SK-MEL-5 (cell line): ENCODE data around the gene CYP1A2. TPM values are rescaled to one million over a fixed set of nuclear protein-coding genes. Genes with fewer than 3 reads are reported as not detected.
"Not testable (repeated sequence)": the region's sequence is repeated elsewhere in the genome, so short reads cannot be mapped to it uniquely, and the experiment has no call there.

Experiments
- DNase-seq: peaks from one replicate; pipeline ENCODE4 v3.0.0-alpha.2; 2016; ENCODE audit warnings: low read depth, low spot score
- in situ Hi-C: cut with HindIII; loops from 2 replicates; pipeline ENCODE4 v1.10.0; 2016; ENCODE audit warnings: low sequenced_read_pairs, high pct_unique_total_duplicates, low pct_unique_long_range_greater_than_20kb
- total RNA-seq: library from RNA; depleted of rRNA; stranded (reverse); fragments of >200 nt; shearing (Covaris generic); gene quantifications from 2 replicates; pipeline ENCODE4 v1.2.3, GENCODE V29; 2014

CYP1A2 gene
- total RNA-seq, 1 experiment from 2014 or later, result not detected

GRCh38 chr15:74730619-74731316 is 17.9 kb upstream of the CYP1A2 start:
- in situ Hi-C loops, result no loop called here
- DNase-seq, result no peak

GRCh38 chr15:74732846-74733245 is 15.8 kb upstream of the CYP1A2 start:
- in situ Hi-C loops, result no loop called here
- no peak for DNase-seq

- in situ Hi-C loops, result no loop called here
- no peak for DNase-seq
Measured at GRCh38 chr15:74733269-74733668, 15.4 kb upstream of the CYP1A2 start.

- in situ Hi-C loops, result no loop called here
- DNase-seq, result no peak
Measured at GRCh38 chr15:74735305-74735704, 13.3 kb upstream of the CYP1A2 start.

GRCh38 chr15:74738239-74738638 is 10.4 kb upstream of the CYP1A2 start:
- peak; percentile 49 for DNase-seq
- in situ Hi-C loops, result not testable (repeated sequence)

GRCh38 chr15:74742422-74742821 is 6.2 kb upstream of the CYP1A2 start:
- in situ Hi-C loops, result no loop called here
- no peak for DNase-seq

- peak; percentile 39 for DNase-seq
Measured at GRCh38 chr15:74746389-74746788, 2.3 kb upstream of the CYP1A2 start.

GRCh38 chr15:74749832-74750231 is 1.2 kb downstream of the CYP1A2 start:
- no peak for DNase-seq
- in situ Hi-C loops, result loop anchor here (10.0 to 25.0 kb wide), 2 partner anchors 115 to 212 kb away; partner anchors contain the start of gene RPP25

More at GRCh38 chr15:74746389-74746788, 2.3 kb upstream of the CYP1A2 start:
- in situ Hi-C loops, result no loop called here

GRCh38 chr15:74750751-74751150 is 2.1 kb downstream of the CYP1A2 start:
- in situ Hi-C loops, result loop anchor here (10.0 to 25.0 kb wide), 2 partner anchors 116 to 212 kb away; partner anchors contain the start of gene RPP25
- no peak for DNase-seq

GRCh38 chr15:74752011-74752410 is 3.4 kb downstream of the CYP1A2 start:
- in situ Hi-C loops, result loop anchor here (10.0 to 25.0 kb wide), 2 partner anchors 117 to 210 kb away; partner anchors contain the start of gene RPP25
- no peak for DNase-seq

- in situ Hi-C loops, result loop anchor here (10.0 to 25.0 kb wide), 2 partner anchors 118 to 210 kb away; partner anchors contain the start of gene RPP25
Measured at GRCh38 chr15:74752531-74752930, 3.9 kb downstream of the CYP1A2 start.

GRCh38 chr15:74754593-74755215 is 6.1 kb downstream of the CYP1A2 start:
- in situ Hi-C loops, result loop anchor here (10.0 to 25.0 kb wide), 2 partner anchors 120 to 208 kb away; partner anchors contain the start of gene RPP25
- DNase-seq, result no peak

More at GRCh38 chr15:74752531-74752930, 3.9 kb downstream of the CYP1A2 start:
- DNase-seq, result no peak

GRCh38 chr15:74758736-74759135 is 10.1 kb downstream of the CYP1A2 start:
- in situ Hi-C loops, result loop anchor here (10.0 to 25.0 kb wide), 2 partner anchors 124 to 204 kb away; partner anchors contain the start of gene RPP25
- no peak for DNase-seq

GRCh38 chr15:74762791-74763150 is 14.1 kb downstream of the CYP1A2 start:
- in situ Hi-C loops, result loop anchor here (25.0 kb wide), 1 partner anchor 200 kb away; the partner anchor contains the start of gene RPP25
- DNase-seq, result no peak

GRCh38 chr15:74763416-74763815 is 14.8 kb downstream of the CYP1A2 start:
- in situ Hi-C loops, result loop anchor here (25.0 kb wide), 1 partner anchor 199 kb away; the partner anchor contains the start of gene RPP25
- no peak for DNase-seq

- DNase-seq, result no peak
- in situ Hi-C loops, result loop anchor here (25.0 kb wide), 1 partner anchor 195 kb away; the partner anchor contains the start of gene RPP25
Measured at GRCh38 chr15:74767167-74768098, 18.8 kb downstream of the CYP1A2 start.

- in situ Hi-C loops, result loop anchor here (25.0 kb wide), 1 partner anchor 194 kb away; the partner anchor contains the start of gene RPP25
- no peak for DNase-seq
Measured at GRCh38 chr15:74768099-74768770, 19.6 kb downstream of the CYP1A2 start.
